ENCODE measurements around the gene STK38. TPM values are rescaled to one million over a fixed set of nuclear protein-coding genes. Genes with fewer than 3 reads are reported as not detected.

Gene STK38
- total RNA-seq, 1 experiment from 2014 or later: 20.1 TPM

DNA sequence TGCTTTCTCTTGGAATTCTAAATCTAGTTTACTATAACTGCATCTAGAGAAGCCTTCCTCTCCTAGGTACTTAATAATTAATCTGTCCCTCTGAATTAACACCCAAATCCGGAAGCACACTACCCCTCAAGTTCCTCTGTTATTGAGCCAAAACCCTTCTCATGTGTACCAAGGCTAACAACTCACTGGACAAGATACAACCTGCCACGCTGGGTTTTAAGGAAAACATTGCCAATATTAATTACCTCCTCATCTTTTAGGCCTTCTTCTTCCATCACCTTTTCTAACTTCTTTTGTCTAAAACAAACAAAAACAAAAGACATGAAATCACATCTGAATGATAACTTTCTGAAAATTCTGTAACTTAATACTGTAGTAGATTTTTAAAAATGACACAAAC, 21.9 kb downstream of the STK38 start:
- Histone ChIP-seq H3K9ac (ENCODE audit: low read length) (no peak overlapping the region), H3K4me2 (ENCODE audit: low read length) (no peak overlapping the region), H3K9me2 (ENCODE audit: insufficient read depth) (no peaks in the 10 kb centered on the region), H3K27me3 (ENCODE audit: insufficient read depth, low read length) (no peaks in the 10 kb centered on the region), H2AFZ (ENCODE audit: low read depth, low read length, poor library complexity, severe bottlenecking) (no peak overlapping the region), H4K20me1 (ENCODE audit: insufficient read depth) (no peaks in the 10 kb centered on the region), H3K4me1 (ENCODE audit: control insufficient read depth in 1 of 2, insufficient read depth in 2 of 2, low read length in 2 of 2) (no peaks in the 10 kb centered on the region), H3K79me2 (ENCODE audit: insufficient read depth, low read length) (no peaks in the 10 kb centered on the region), H3K27ac (ENCODE audit: low read depth, low read length) (no peak overlapping the region), H3K9me3 (ENCODE audit: control insufficient read depth in 1 of 2, insufficient read depth in 1 of 2, low read depth in 1 of 2, low read length in 2 of 2) (no peaks in the 10 kb centered on the region), H3K4me3 (replicated peaks in 1 of 2; ENCODE audit: low read depth in 1 of 2, low read length in 2 of 2) (no peak overlapping the region), H3K36me3 (ENCODE audit: control insufficient read depth in 1 of 2, insufficient read depth in 2 of 2, low read length in 2 of 2) (peaks cover 15 to 34% of the 10 kb centered on the region in 2 experiments)
- TF ChIP-seq, protein P1, sequence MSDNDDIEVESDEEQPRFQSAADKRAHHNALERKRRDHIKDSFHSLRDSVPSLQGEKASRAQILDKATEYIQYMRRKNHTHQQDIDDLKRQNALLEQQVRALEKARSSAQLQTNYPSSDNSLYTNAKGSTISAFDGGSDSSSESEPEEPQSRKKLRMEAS (IDR thresholded peaks at IDR 0.05): no peak
- no peak for TF ChIP-seq YY1 (IDR thresholded peaks at IDR 0.05; ENCODE audit: extremely low read depth, insufficient replicate concordance, low read depth, low read length)
- no peak for TF ChIP-seq POLR2AphosphoS5 (IDR thresholded peaks at IDR 0.05; ENCODE audit: low read depth, low read length)
- TF ChIP-seq, protein P2, sequence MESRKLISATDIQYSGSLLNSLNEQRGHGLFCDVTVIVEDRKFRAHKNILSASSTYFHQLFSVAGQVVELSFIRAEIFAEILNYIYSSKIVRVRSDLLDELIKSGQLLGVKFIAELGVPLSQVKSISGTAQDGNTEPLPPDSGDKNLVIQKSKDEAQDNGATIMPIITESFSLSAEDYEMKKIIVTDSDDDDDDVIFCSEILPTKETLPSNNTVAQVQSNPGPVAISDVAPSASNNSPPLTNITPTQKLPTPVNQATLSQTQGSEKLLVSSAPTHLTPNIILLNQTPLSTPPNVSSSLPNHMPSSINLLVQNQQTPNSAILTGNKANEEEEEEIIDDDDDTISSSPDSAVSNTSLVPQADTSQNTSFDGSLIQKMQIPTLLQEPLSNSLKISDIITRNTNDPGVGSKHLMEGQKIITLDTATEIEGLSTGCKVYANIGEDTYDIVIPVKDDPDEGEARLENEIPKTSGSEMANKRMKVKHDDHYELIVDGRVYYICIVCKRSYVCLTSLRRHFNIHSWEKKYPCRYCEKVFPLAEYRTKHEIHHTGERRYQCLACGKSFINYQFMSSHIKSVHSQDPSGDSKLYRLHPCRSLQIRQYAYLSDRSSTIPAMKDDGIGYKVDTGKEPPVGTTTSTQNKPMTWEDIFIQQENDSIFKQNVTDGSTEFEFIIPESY (IDR thresholded peaks at IDR 0.05; ENCODE audit: extremely low read depth, insufficient replicate concordance, low read length): no peak
- no peak for TF ChIP-seq ELF1 (IDR thresholded peaks at IDR 0.05; ENCODE audit: borderline replicate concordance, low read depth)
- TF ChIP-seq EZH2phosphoT487 (IDR thresholded peaks at IDR 0.05; ENCODE audit: borderline replicate concordance): no peak
- TF ChIP-seq SIN3A (IDR thresholded peaks at IDR 0.05; ENCODE audit: low read depth): no peak
- TF ChIP-seq EGR1 (IDR thresholded peaks at IDR 0.05; ENCODE audit: low read depth): no peak
- no peak for TF ChIP-seq EZH2 (IDR thresholded peaks at IDR 0.05)
- TF ChIP-seq, protein P3, sequence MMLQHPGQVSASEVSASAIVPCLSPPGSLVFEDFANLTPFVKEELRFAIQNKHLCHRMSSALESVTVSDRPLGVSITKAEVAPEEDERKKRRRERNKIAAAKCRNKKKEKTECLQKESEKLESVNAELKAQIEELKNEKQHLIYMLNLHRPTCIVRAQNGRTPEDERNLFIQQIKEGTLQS (IDR thresholded peaks at IDR 0.05): no peak
- TF ChIP-seq, protein P4, sequence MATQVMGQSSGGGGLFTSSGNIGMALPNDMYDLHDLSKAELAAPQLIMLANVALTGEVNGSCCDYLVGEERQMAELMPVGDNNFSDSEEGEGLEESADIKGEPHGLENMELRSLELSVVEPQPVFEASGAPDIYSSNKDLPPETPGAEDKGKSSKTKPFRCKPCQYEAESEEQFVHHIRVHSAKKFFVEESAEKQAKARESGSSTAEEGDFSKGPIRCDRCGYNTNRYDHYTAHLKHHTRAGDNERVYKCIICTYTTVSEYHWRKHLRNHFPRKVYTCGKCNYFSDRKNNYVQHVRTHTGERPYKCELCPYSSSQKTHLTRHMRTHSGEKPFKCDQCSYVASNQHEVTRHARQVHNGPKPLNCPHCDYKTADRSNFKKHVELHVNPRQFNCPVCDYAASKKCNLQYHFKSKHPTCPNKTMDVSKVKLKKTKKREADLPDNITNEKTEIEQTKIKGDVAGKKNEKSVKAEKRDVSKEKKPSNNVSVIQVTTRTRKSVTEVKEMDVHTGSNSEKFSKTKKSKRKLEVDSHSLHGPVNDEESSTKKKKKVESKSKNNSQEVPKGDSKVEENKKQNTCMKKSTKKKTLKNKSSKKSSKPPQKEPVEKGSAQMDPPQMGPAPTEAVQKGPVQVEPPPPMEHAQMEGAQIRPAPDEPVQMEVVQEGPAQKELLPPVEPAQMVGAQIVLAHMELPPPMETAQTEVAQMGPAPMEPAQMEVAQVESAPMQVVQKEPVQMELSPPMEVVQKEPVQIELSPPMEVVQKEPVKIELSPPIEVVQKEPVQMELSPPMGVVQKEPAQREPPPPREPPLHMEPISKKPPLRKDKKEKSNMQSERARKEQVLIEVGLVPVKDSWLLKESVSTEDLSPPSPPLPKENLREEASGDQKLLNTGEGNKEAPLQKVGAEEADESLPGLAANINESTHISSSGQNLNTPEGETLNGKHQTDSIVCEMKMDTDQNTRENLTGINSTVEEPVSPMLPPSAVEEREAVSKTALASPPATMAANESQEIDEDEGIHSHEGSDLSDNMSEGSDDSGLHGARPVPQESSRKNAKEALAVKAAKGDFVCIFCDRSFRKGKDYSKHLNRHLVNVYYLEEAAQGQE (IDR thresholded peaks at IDR 0.05; ENCODE audit: low read depth): no peak
- TF ChIP-seq, protein P5, sequence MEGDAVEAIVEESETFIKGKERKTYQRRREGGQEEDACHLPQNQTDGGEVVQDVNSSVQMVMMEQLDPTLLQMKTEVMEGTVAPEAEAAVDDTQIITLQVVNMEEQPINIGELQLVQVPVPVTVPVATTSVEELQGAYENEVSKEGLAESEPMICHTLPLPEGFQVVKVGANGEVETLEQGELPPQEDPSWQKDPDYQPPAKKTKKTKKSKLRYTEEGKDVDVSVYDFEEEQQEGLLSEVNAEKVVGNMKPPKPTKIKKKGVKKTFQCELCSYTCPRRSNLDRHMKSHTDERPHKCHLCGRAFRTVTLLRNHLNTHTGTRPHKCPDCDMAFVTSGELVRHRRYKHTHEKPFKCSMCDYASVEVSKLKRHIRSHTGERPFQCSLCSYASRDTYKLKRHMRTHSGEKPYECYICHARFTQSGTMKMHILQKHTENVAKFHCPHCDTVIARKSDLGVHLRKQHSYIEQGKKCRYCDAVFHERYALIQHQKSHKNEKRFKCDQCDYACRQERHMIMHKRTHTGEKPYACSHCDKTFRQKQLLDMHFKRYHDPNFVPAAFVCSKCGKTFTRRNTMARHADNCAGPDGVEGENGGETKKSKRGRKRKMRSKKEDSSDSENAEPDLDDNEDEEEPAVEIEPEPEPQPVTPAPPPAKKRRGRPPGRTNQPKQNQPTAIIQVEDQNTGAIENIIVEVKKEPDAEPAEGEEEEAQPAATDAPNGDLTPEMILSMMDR (IDR thresholded peaks at IDR 0.05 in 2 of 3, conservative IDR thresholded peaks at IDR 0.05 in 1 of 3; ENCODE audit: borderline replicate concordance in 1 of 3, insufficient read depth in 1 of 3, low read depth in 2 of 3, low read length in 2 of 3): no peak
- no peak for TF ChIP-seq CBX3 (IDR thresholded peaks at IDR 0.05; ENCODE audit: low read depth)
- TF ChIP-seq CEBPB (IDR thresholded peaks at IDR 0.05; ENCODE audit: low read depth): no peak
- TF ChIP-seq RAD21 (IDR thresholded peaks at IDR 0.05; ENCODE audit: low read depth): no peak
- TF ChIP-seq SRF (IDR thresholded peaks at IDR 0.05; ENCODE audit: low read depth): no peak
- no peak for TF ChIP-seq FOSL1 (IDR thresholded peaks at IDR 0.05; ENCODE audit: low read depth)
- no peak for TF ChIP-seq ZNF274 (IDR thresholded peaks at IDR 0.05; ENCODE audit: low read depth, low read length)
- TF ChIP-seq POLR2A (IDR thresholded peaks at IDR 0.05; ENCODE audit: borderline replicate concordance, extremely low read depth, insufficient read depth, insufficient read length): no peak
- no peak for TF ChIP-seq ZFX (IDR thresholded peaks at IDR 0.05)
- no TSS peak for BruUV-seq (replicated peaks)
- ChIA-PET POLR2A (no interaction called here), CTCF (no interaction called here), RAD21 (ENCODE audit: low non-redundant PET in 1 of 2, low total read pairs in 2 of 2, uncharacterized antibody in 2 of 2, unreplicated experiment in 2 of 2) (no interaction called here)
- ATAC-seq: no peak
- intact Hi-C loops (cut with micrococcal nuclease): no loop called here
- DNase-seq (ENCODE audit: low read depth, low spot score): no peak

All from HCT116 (cell line).